Stimulated activated CD4-positive, alpha-beta T cell treated with anti-CD3 and anti-CD28 coated beads, Interleukin-15, amount 100 ng/mL, for 24 hours (primary cell): ENCODE measurements around the gene ACAP2.

Source experiments
- DNase-seq: peaks from one replicate; pipeline ENCODE4 v3.0.0-alpha.2; 2020

Gene ACAP2

GRCh38 chr3:195285372-195285771 is 157.4 kb downstream of the ACAP2 start:
- no peak for DNase-seq

GRCh38 chr3:195284842-195285241 is 158.0 kb downstream of the ACAP2 start:
- DNase-seq = no peak

DNA sequence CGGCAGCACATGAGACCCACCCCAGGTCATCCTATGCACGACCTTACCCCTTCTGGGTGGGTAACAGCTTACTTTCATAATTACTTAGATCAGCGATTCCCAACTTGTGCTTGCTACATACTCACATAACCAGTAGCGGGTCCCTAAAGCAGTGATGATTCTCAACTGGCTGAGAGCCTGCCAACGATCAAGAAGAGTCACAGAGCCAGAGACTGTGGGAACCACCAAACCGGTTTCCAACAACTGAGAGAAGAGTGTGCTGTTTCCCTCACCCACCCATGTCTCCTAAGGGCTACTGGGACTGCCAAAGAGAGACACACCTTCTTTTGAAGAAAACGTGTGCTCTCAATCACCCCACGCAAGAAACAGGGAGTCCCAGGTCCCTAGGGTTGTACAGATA is 159.9 kb downstream of the ACAP2 start:
- no peak for DNase-seq

- DNase-seq = no peak
These were observed 168.4 kb downstream of the ACAP2 start for GRCh38 chr3:195274259-195274966.

DNA sequence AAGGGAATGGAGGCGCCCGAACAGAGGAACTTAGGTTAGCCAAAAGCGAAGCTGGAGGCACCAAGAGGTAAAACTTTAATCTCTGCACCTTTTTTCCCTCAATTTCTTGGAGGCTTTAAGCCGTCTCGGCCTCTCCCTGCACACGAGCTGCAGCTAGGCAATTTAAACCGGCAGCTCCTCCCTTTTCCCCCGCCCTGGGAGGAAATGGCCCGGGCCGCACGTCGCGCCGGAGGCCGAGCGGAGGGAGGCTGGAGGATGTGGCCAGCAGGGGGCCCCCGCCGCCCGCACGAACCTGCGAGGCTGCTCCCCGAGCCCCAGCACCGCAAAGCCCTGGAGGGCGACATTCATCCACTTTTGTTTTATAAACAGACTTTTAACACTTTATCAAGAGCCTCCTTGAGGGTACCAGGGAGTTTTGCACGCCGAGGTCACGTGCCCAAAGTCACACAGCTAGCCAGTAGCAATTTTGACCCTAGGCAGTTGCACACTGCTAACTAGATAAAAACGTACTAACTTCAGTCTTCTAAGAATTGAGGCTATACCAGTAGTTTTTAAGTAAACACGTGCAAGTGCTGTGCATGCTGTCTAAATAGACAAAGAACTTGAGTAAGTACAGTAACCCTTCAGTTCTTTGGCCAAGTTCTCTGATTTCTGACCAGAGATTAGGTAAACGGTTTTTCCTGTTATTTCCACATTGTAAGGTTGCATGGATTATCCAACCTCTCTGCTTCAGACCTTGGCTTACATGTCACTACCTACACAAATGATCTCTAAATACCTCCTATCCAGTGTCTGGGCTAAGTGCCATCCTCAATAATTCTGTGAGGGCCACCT is 171.2 kb downstream of the ACAP2 start:
- DNase-seq = peak; percentile 94

DNA sequence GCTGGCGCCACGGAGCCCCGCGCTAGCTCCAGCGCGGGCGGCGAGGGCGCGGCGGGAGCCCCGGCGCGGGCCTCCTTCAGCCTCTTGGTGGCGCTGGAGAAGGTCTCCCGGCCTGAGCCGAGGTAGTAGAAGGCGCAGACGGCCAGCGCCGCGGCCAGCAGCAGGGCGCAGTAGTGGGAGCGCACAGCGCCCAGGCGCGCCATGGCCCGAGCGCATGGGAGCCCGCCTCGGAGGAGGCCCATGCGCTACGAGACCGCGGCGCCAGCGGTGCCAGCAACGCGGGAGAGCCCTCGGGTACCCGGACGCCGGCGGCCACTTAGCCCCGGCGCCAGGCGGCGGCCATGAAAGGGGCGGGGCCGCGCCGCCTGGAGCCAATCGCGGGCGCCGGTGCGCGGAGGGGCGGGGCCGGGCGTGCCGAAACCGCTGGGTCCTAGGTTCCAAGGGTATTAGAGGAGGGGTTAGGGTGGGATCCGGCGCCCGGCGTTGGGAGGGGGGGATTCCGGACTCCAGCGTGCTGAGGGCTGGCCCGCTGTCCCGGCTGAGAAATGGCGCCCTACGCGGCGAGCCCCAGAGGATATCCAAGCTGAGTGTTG is 171.9 kb downstream of the ACAP2 start, which contains the start of gene XXYLT1:
Gene XXYLT1 (minus strand): TSS at position 343 of the 593 bp plus-strand sequence. CDS start 101 bp downstream, at position 242.
- DNase-seq = peak; percentile 92

- DNase-seq = peak; percentile 73
These were observed 172.6 kb downstream of the ACAP2 start for GRCh38 chr3:195270079-195270816.

- no peak for DNase-seq
These were observed 173.3 kb downstream of the ACAP2 start for GRCh38 chr3:195269375-195270078.

GRCh38 chr3:195268576-195269309 is 174.1 kb downstream of the ACAP2 start:
- DNase-seq = no peak

GRCh38 chr3:195267096-195267495 is 175.7 kb downstream of the ACAP2 start:
- DNase-seq = no peak

- DNase-seq = no peak
These were observed 176.4 kb downstream of the ACAP2 start for GRCh38 chr3:195266428-195266827.

- no peak for DNase-seq
These were observed 177.3 kb downstream of the ACAP2 start for GRCh38 chr3:195265363-195265976.

- DNase-seq = no peak
These were observed 178.8 kb downstream of the ACAP2 start for GRCh38 chr3:195263925-195264600.

- DNase-seq = no peak
These were observed 179.5 kb downstream of the ACAP2 start for GRCh38 chr3:195263193-195263924.

- DNase-seq = no peak
These were observed 180.9 kb downstream of the ACAP2 start for GRCh38 chr3:195261925-195262324.

GRCh38 chr3:195260280-195260905 is 182.4 kb downstream of the ACAP2 start:
- peak; percentile 44 for DNase-seq

- peak; percentile 91 for DNase-seq
These were observed 183.1 kb downstream of the ACAP2 start for GRCh38 chr3:195259475-195260279.

- no peak for DNase-seq
These were observed 183.7 kb downstream of the ACAP2 start for GRCh38 chr3:195259154-195259474.
